Astrocyte (in vitro differentiated cells and primary cell): ENCODE data around the gene SLC17A7. TPM values are rescaled to one million over a fixed set of nuclear protein-coding genes. Genes with fewer than 3 reads are reported as not detected.

Experiments
- DNase-seq: peaks from one replicate; pipeline ENCODE4 v3.0.0-alpha.2; 2010; ENCODE audit warnings: low read depth
- FAIRE-seq: peaks from 2 replicates; lab custom pipeline; 2011; peaks lifted over from hg19 to GRCh38; lab: Jason Lieb, UNC
- H2AFZ ChIP-seq: 2 replicates; pipeline ENCODE4 v1.6.0; 2012; ENCODE audit warnings: low read depth, low read length, inconsistent platforms
- H3K27ac ChIP-seq: 2 replicates; pipeline ENCODE4 v1.5.1; 2011; ENCODE audit warnings: low read depth, low read length, inconsistent platforms
- H3K27me3 ChIP-seq: 2 replicates; pipeline ENCODE4 v1.6.0; 2011; ENCODE audit warnings: low read length, inconsistent platforms; ENCODE audit not compliant: insufficient read depth
- H3K36me3 ChIP-seq: 2 replicates; pipeline ENCODE4 v1.5.1; 2011; ENCODE audit warnings: low read length, inconsistent platforms; ENCODE audit not compliant: insufficient read depth
- H3K4me1 ChIP-seq: 2 replicates; pipeline ENCODE4 v1.5.1; 2011; ENCODE audit warnings: low read length, inconsistent platforms; ENCODE audit not compliant: insufficient read depth
- H3K4me2 ChIP-seq: 2 replicates; pipeline ENCODE4 v1.6.0; 2012; ENCODE audit warnings: low read length, inconsistent platforms
- H3K4me3 ChIP-seq: 2 replicates; pipeline ENCODE4 v1.5.1; 2011; ENCODE audit warnings: low read depth, mild to moderate bottlenecking, low read length, inconsistent platforms; ENCODE audit not compliant: insufficient read depth
- H3K79me2 ChIP-seq: 2 replicates; pipeline ENCODE4 v1.6.0; 2012; ENCODE audit warnings: mild to moderate bottlenecking, low read length, inconsistent platforms; ENCODE audit not compliant: insufficient read depth
- H3K9ac ChIP-seq: 2 replicates; pipeline ENCODE4 v1.6.0; 2012; ENCODE audit warnings: mild to moderate bottlenecking, low read length, inconsistent platforms
- H3K9me3 ChIP-seq: 2 replicates; pipeline ENCODE4 v1.5.1; 2012; ENCODE audit warnings: low read depth, mild to moderate bottlenecking, low read length, inconsistent platforms; ENCODE audit not compliant: insufficient read depth
- H4K20me1 ChIP-seq: 2 replicates; pipeline ENCODE4 v1.6.0; 2012; ENCODE audit warnings: low read length, inconsistent platforms; ENCODE audit not compliant: insufficient read depth
- H3K27ac Mint-ChIP-seq: one replicate; pipeline ENCODE4 v1.8.0; 2021; ENCODE audit warnings: mild to moderate bottlenecking, mixed read lengths; ENCODE audit not compliant: unreplicated experiment
- H3K27me3 Mint-ChIP-seq: one replicate; pipeline ENCODE4 v1.8.0; 2021; ENCODE audit warnings: low read depth, mixed read lengths; ENCODE audit not compliant: unreplicated experiment
- H3K36me3 Mint-ChIP-seq: one replicate; pipeline ENCODE4 v1.8.0; 2021; ENCODE audit warnings: low read depth, mixed read lengths; ENCODE audit not compliant: unreplicated experiment
- H3K4me1 Mint-ChIP-seq: one replicate; pipeline ENCODE4 v1.8.0; 2021; ENCODE audit warnings: low read depth, mixed read lengths; ENCODE audit not compliant: unreplicated experiment
- H3K4me3 Mint-ChIP-seq: one replicate; pipeline ENCODE4 v1.8.0; 2021; ENCODE audit warnings: mild to moderate bottlenecking, moderate library complexity, mixed read lengths; ENCODE audit not compliant: unreplicated experiment
- H3K9me3 Mint-ChIP-seq: one replicate; pipeline ENCODE4 v1.8.0; 2021; ENCODE audit warnings: mild to moderate bottlenecking, mixed read lengths; ENCODE audit not compliant: unreplicated experiment
- CTCF ChIP-seq: IDR thresholded peaks from 2 replicates; pipeline ENCODE4 v1.5.1; 2011; ENCODE audit warnings: low read depth, mild to moderate bottlenecking, inconsistent platforms, low read length, moderate library complexity; ENCODE audit not compliant: insufficient read depth
- EZH2 ChIP-seq: IDR thresholded peaks from 2 replicates; pipeline ENCODE4 v1.6.1; 2012; ENCODE audit warnings: mild to moderate bottlenecking, low read length, inconsistent platforms; ENCODE audit not compliant: insufficient read depth
- total RNA-seq: library from RNA; stranded (reverse); gene quantifications from 2 replicates; pipeline ENCODE4 v1.2.1, GENCODE V29; 2021

The SLC17A7 gene
- total RNA-seq, 1 donor from 2014 or later = 0.16 TPM

GRCh38 chr19:49479975-49480628, 38.8 kb upstream of the SLC17A7 start:
- no peak for FAIRE-seq
- Mint-ChIP-seq H3K27ac (no peak overlapping the region), H3K9me3 (no peaks in the 10 kb centered on the region), H3K27me3 (peaks cover 11% of the 10 kb centered on the region), H3K4me1 (no peaks in the 10 kb centered on the region), H3K4me3 (no peak overlapping the region), H3K36me3 (no peaks in the 10 kb centered on the region)
- Histone ChIP-seq H3K27me3 (no peaks in the 10 kb centered on the region), H4K20me1 (no peaks in the 10 kb centered on the region), H3K4me2 (no peak overlapping the region), H3K27ac (no peak overlapping the region), H3K4me1 (no peaks in the 10 kb centered on the region), H2AFZ (no peak overlapping the region), H3K9me3 (no peaks in the 10 kb centered on the region), H3K36me3 (no peaks in the 10 kb centered on the region), H3K79me2 (no peaks in the 10 kb centered on the region), H3K4me3 (no peak overlapping the region), H3K9ac (no peak overlapping the region)
- DNase-seq = no peak
- TF ChIP-seq EZH2 (no peak), CTCF (no peak)

GRCh38 chr19:49475995-49476880, 34.9 kb upstream of the SLC17A7 start:
- Mint-ChIP-seq H3K9me3 (no peaks in the 10 kb centered on the region), H3K27me3 (peaks cover 28% of the 10 kb centered on the region), H3K27ac (no peak overlapping the region), H3K4me3 (peak overlapping the region; percentile 57), H3K4me1 (no peaks in the 10 kb centered on the region), H3K36me3 (no peaks in the 10 kb centered on the region)
- FAIRE-seq = no peak
- H4K20me1 ChIP-seq = no peaks in the 10 kb centered on the region
- no peak for DNase-seq
- H3K4me2 ChIP-seq = peak overlapping the region; percentile 19
- H3K79me2 ChIP-seq = no peaks in the 10 kb centered on the region
- H2AFZ ChIP-seq = peak overlapping the region; percentile 69
- H3K27ac ChIP-seq = no peak overlapping the region
- TF ChIP-seq EZH2 (no peak), CTCF (peak; percentile 48)
- H3K27me3 ChIP-seq = no peaks in the 10 kb centered on the region
- no peaks in the 10 kb centered on the region for H3K36me3 ChIP-seq
- no peak overlapping the region for H3K9ac ChIP-seq
- no peak overlapping the region for H3K4me3 ChIP-seq
- H3K4me1 ChIP-seq = peaks cover 4% of the 10 kb centered on the region
- no peaks in the 10 kb centered on the region for H3K9me3 ChIP-seq
